Measurements from ENCODE around the gene ATG14.
"Not testable (repeated sequence)": the region's sequence is repeated elsewhere in the genome, so short reads cannot be mapped to it uniquely, and the experiment has no call there.

Gene ATG14

DNA sequence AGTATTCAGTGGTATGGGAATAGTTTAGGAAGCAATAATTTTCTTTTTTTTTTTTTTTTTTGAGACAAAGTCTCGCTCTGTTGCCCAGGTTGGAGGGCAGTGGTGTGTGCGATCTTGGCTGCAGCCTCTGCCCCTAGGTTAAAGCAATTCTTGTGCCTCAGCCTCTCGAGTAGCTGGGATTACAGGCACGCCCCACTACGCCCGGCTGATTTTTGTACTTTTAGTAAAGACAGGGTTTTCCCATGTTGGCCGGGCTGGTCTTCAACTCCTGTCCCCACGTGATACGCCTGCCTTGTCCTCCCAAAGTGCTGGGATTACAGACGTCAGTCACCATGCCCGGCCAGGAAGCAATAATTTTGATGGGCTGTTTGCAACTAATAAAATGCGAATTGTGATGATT, 62.1 kb downstream of the ATG14 start:
- no peak for DNase-seq (ENCODE audit: low spot score in 2 of 2)
- in situ Hi-C loops (cut with MboI; ENCODE audit: low sequenced_read_pairs) = no loop called here
- no peaks in the 10 kb centered on the region for H3K9me3 ChIP-seq
- no peaks in the 10 kb centered on the region for H3K27me3 ChIP-seq (ENCODE audit: low read depth)
- H3K4me1 ChIP-seq = no peaks in the 10 kb centered on the region
- H3K4me3 ChIP-seq = no peak overlapping the region
- H3K36me3 ChIP-seq (replicated peaks) = peaks cover 7% of the 10 kb centered on the region; the same call in 1 of the 2 replicates

DNA sequence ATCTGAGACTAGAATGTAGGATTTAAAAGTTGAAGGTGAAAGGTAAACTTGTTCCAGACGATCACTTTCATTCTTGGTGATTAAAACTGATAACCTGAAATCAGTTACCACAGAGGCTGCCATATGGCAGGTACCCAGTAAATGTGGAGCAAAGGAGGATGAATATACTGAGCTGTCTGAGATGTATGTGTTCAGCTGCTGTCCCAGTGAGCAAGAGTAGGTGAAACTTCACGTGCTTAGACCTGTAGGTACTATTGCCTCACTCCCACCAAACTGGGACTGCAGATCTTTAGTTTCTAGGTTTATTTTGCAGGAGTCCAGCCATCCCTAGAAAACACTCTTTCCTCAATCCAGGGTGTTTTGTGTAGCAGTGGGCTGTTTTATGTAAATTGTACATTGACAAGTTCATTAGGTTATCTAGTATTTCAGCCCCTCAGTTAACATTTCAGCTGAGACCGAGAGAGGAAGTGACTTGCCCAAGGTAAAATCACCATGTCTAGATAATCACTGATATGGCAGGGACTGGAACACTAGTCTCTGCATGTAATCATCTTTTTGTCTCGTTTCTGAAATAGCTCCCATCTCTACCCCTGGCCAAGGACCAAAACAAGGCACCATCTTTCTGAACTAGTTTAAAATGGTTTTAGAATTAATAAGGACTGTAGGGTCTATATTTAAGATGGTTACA, 62.7 kb downstream of the ATG14 start:
- no peak overlapping the region for H3K4me3 ChIP-seq
- peaks cover 7% of the 10 kb centered on the region; the same call in 1 of the 2 replicates for H3K36me3 ChIP-seq (replicated peaks)
- H3K9me3 ChIP-seq = no peaks in the 10 kb centered on the region
- in situ Hi-C loops (cut with MboI; ENCODE audit: low sequenced_read_pairs) = no loop called here
- H3K27me3 ChIP-seq (ENCODE audit: low read depth) = no peaks in the 10 kb centered on the region
- H3K4me1 ChIP-seq = no peaks in the 10 kb centered on the region
- no peak for DNase-seq (ENCODE audit: low spot score in 2 of 2)

DNA sequence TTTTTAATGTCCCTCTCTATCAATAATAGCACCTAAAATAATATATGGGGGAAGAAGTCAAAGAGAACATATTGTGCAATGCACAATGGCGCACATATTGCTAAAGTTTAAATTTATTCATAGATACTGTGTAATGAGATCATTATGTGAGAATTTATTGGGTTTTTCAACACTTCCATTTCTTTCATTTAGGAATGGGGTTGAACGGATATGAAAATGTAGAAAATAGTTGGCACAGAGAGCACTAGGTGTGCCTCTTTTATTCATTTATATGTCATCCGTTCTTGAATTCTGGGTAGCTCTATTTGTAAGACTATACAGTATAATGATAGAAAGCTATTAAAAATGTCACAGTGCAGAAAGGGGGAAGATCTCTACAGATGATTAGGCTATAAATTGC, 63.9 kb downstream of the ATG14 start:
- in situ Hi-C loops (cut with MboI; ENCODE audit: low sequenced_read_pairs) = no loop called here
- no peak for DNase-seq (ENCODE audit: low spot score in 2 of 2)
- Histone ChIP-seq H3K9me3 (no peaks in the 10 kb centered on the region), H3K4me3 (no peak overlapping the region), H3K36me3 (replicated peaks) (peaks cover 7% of the 10 kb centered on the region; the same call in 1 of the 2 replicates), H3K27me3 (ENCODE audit: low read depth) (no peaks in the 10 kb centered on the region), H3K4me1 (peaks cover 2% of the 10 kb centered on the region; the same call in 1 of the 2 replicates)

DNA sequence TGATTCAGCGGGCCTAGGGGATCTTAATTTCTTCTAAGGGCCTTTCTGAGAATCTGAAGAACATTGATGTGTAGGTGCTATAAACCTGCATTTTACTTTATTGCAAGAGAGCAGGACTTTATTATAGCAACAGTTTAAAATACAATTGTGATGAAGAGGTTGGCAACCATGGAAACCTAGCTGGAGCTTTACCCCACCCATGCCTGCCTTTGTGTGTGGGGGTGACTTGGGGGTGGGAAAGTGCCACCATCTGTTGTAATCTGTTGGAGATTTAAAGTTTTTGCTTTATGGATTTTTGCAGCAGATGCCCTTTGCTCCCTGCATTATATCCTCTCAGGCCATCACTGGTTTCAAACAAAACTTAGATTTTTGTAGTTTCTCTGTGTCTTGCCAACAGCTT, 64.6 kb downstream of the ATG14 start:
- no peak for DNase-seq (ENCODE audit: low spot score in 2 of 2)
- H3K9me3 ChIP-seq = no peaks in the 10 kb centered on the region
- in situ Hi-C loops (cut with MboI; ENCODE audit: low sequenced_read_pairs) = no loop called here
- peaks cover 3% of the 10 kb centered on the region; the same call in 1 of the 2 replicates for H3K4me1 ChIP-seq
- peaks cover 7% of the 10 kb centered on the region; the same call in 1 of the 2 replicates for H3K36me3 ChIP-seq (replicated peaks)
- H3K27me3 ChIP-seq (ENCODE audit: low read depth) = no peaks in the 10 kb centered on the region
- H3K4me3 ChIP-seq = no peak overlapping the region

DNA sequence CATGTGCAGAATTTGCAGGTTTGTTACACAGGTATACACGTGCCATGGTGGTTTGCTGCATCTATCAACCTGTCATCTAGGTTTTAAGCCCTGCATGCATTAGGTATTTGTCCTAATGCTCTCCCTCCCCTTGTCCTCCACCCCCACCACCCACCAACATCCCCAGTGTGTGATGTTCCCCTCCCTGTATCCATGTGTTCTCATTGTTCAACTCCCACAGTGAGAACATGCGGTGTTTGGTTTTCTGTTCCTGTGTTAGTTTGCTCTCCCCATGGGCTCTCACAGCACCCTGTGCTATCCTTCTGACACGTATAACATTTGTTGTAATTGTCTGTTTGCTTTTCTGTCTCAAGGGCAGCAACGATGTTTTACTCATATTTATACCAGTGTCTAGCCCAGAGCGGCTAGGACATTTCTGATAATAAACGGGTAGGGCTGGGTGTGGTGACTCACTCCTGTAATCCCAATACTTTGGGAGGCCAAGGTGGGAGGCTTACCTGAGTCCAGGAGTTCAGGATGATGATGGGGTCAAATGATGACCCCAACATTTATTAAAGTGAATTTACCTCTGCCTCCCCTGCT, 67.0 kb downstream of the ATG14 start:
- DNase-seq (ENCODE audit: low spot score in 2 of 2); H3K9me3 ChIP-seq; in situ Hi-C loops (cut with MboI; ENCODE audit: low sequenced_read_pairs); H3K4me3 ChIP-seq; H3K36me3 ChIP-seq (replicated peaks); H3K4me1 ChIP-seq; H3K27me3 ChIP-seq (ENCODE audit: low read depth): not testable (repeated sequence)

DNA sequence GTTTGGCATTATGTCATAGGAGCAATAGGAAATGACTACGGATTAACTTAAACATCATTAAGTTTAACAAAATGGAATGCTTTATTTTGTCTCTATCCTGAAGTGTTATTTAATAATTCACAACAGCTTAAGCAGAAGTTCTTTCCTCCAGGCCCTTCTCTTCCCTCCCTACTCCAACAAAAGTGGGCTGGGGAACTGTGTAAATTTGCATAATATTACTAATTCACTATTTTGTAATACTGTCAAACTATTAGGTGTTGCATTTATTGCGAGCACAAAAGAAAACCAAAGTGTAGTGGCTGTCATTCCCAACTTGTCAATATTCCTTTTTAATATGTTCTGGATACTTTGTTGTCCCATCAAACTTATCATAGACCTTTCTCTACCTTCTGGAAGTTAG, 69.8 kb downstream of the ATG14 start:
- in situ Hi-C loops (cut with MboI; ENCODE audit: low sequenced_read_pairs) = no loop called here

DNA sequence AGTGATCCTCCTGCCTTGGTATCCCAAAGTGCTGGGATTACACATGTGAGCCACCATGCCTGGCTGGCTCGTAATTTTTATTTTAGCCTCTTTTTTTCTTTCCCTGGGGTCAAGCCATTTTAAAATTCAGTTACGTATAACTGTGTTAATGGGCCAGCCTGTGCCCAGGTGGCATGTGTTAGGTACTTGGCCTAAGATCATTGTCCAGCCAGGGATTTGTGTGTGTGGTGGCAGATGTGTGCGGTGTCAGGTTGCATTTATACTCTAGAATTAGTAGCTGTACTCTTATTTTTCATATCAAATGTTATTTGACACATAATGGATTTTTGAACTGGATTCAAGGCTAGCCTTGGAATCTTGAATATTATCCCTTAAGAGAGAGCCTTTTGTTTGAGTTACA, 71.1 kb downstream of the ATG14 start:
- no peaks in the 10 kb centered on the region for H3K9me3 ChIP-seq
- no peak for DNase-seq (ENCODE audit: low spot score in 2 of 2)
- H3K4me3 ChIP-seq = no peak overlapping the region
- no peaks in the 10 kb centered on the region for H3K36me3 ChIP-seq (replicated peaks)
- in situ Hi-C loops (cut with MboI; ENCODE audit: low sequenced_read_pairs) = no loop called here
- peaks cover 8% of the 10 kb centered on the region for H3K4me1 ChIP-seq
- no peaks in the 10 kb centered on the region for H3K27me3 ChIP-seq (ENCODE audit: low read depth)

More for the DNA sequence above, 69.8 kb downstream of the ATG14 start:
- no peak for DNase-seq (ENCODE audit: low spot score in 2 of 2)
- H3K4me3 ChIP-seq = no peak overlapping the region
- H3K9me3 ChIP-seq = no peaks in the 10 kb centered on the region
- H3K36me3 ChIP-seq (replicated peaks) = no peaks in the 10 kb centered on the region
- H3K27me3 ChIP-seq (ENCODE audit: low read depth) = no peaks in the 10 kb centered on the region
- peaks cover 8% of the 10 kb centered on the region for H3K4me1 ChIP-seq

DNA sequence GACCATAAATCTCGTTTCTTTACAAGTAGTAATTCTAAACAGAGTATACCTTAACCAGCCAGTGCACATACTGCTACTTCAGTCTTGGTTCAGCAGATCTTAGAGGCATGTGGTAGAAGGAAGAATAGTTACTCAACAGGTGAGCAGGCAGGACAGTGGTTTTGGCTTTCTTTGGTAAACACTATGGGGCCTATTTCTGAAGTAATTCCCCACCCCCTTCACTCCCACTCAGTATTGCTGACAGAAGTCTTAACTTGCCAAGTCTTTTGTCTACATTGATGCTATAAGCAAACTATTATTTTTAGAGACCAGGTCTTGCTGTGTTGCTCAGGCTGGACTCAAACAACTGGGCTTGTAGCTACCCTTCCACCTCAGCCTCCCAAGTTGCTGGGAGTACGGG, 71.9 kb downstream of the ATG14 start:
- H3K9me3 ChIP-seq = no peaks in the 10 kb centered on the region
- no peak overlapping the region for H3K4me3 ChIP-seq
- no peaks in the 10 kb centered on the region for H3K27me3 ChIP-seq (ENCODE audit: low read depth)
- H3K36me3 ChIP-seq (replicated peaks) = no peaks in the 10 kb centered on the region
- no peak for DNase-seq (ENCODE audit: low spot score in 2 of 2)
- peaks cover 8% of the 10 kb centered on the region for H3K4me1 ChIP-seq
- in situ Hi-C loops (cut with MboI; ENCODE audit: low sequenced_read_pairs) = no loop called here

DNA sequence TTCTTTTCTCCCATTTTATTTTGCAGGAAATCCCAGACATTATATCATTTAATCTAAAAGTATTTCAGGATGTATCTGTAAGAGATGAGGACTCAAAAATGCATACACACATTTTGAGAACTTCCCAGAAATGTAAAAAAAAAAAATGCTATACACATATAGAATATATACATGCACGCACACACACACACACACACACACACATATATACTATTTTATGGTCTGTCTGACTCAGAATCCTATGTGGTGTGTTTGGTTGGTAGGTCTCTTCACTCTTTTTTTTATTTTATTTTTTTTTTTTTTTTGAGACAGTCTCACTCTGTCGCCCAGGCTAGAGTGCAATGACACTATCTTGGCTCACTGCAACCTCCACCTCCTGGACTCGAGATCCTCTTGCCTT, 74.9 kb downstream of the ATG14 start:
- Histone ChIP-seq H3K4me1 (peaks cover 5% of the 10 kb centered on the region), H3K9me3 (no peaks in the 10 kb centered on the region), H3K4me3 (no peak overlapping the region), H3K27me3 (ENCODE audit: low read depth) (no peaks in the 10 kb centered on the region), H3K36me3 (replicated peaks) (no peaks in the 10 kb centered on the region)
- DNase-seq (ENCODE audit: low spot score in 2 of 2) = no peak
- in situ Hi-C loops (cut with MboI; ENCODE audit: low sequenced_read_pairs) = no loop called here

DNA sequence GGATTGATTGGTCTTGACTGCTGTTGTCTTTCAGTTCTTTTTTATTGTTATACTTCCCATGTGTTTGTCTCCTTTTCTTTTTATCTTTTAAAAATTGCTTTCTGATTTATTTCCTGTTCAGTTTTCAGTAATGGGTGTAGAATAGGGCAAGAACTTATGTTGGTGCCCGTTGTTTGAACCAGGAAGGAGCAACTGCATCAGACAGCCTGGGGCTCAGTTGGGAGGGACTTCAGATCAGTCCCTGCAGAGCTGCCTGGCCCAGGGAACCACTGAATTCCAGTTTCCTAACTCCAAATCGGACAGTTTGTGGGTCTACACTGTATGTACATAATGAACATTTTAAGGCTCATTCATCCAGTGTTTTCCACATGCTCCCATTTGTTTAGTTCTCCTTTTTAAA, 75.5 kb downstream of the ATG14 start:
- Histone ChIP-seq H3K4me3 (no peak overlapping the region), H3K36me3 (replicated peaks) (no peaks in the 10 kb centered on the region), H3K4me1 (peaks cover 5% of the 10 kb centered on the region), H3K9me3 (no peaks in the 10 kb centered on the region), H3K27me3 (ENCODE audit: low read depth) (no peaks in the 10 kb centered on the region)
- DNase-seq (ENCODE audit: low spot score in 2 of 2) = no peak
- in situ Hi-C loops (cut with MboI; ENCODE audit: low sequenced_read_pairs) = no loop called here

DNA sequence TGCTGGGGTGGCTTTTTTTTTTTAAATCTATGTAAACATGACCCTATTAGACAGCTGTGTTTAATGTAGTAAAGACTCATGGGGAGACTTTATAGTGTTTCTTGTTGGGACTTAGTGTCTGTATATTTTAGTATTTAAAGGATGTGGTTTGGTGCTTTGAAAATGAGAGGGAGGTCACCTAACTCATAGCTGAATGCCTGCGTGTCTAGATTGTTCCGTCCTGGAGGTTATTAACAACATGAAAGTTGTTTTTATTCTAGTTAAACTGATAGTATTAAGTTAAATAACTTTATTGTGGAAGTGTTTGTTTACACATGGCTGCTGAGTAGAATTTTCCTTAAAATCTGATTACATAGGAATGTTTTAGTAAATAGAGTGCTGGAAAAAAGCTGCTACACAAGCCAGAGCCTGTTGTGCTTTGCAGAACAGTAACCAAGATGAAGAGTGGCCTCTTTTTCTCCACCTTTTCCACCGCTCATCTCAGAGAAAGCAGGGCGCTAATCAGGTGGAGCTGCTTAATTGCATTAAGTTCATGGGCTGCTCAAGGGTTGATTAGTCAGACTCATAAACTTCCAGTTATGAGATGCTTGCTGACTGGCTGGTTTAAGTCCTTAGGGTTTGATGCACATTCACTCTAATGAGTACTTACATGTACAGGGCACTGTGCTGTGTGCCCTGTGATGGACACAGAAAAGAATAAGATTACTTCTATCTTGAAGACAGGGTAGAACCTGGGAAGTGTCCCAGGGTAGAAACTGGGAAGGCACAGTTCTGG, 77.7 kb downstream of the ATG14 start:
- no peaks in the 10 kb centered on the region for H3K36me3 ChIP-seq (replicated peaks)
- no peak overlapping the region for H3K4me3 ChIP-seq
- no peaks in the 10 kb centered on the region for H3K9me3 ChIP-seq
- in situ Hi-C loops (cut with MboI; ENCODE audit: low sequenced_read_pairs) = no loop called here
- no peak for DNase-seq (ENCODE audit: low spot score in 2 of 2)
- peaks cover 5% of the 10 kb centered on the region for H3K4me1 ChIP-seq
- H3K27me3 ChIP-seq (ENCODE audit: low read depth) = no peaks in the 10 kb centered on the region

DNA sequence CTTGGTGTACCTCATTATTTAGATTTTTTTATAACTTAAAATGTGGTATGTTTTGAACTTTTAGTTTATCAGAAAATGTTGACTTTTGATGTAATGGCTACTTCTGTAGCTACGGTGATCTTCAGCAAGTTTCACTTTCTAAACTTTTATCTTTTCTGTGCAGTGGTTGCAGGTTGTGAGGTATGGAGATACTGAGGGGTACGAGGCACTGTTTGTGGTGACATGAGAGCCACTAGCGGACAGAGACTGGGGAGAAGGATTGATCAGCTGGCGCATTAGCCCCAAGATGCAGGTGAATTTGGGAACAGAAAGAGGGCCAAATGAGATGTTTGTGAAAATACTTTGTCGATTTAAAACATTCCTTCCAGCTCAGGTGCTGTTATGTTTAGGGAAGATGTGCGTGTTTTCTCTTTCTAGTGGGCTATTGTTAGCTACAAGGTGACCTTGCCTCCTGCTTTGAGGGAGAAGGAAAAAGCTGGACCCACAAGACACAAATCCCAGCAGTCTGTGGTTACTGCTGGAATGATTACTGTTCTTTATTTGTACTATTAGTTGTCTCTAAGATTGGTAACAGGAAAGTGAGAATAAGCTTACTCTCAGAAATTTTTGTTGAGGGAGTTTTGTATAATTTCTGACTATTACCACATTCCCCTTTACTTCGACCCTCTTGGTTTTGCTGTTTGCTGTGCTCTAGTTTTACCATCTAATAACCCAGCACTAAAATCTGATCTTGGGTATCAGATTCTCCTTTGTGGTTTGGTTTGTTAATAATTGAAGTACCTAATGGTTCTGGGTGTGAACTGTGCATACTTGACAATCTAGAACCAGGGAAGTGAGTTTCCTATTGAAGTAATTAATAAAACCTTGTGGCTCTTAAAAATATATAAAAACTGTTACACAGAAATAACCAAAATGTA, 78.7 kb downstream of the ATG14 start:
- H3K4me1 ChIP-seq = peaks cover 5% of the 10 kb centered on the region
- no peaks in the 10 kb centered on the region for H3K9me3 ChIP-seq
- no peak overlapping the region for H3K4me3 ChIP-seq
- no peaks in the 10 kb centered on the region for H3K27me3 ChIP-seq (ENCODE audit: low read depth)
- H3K36me3 ChIP-seq (replicated peaks) = no peaks in the 10 kb centered on the region
- in situ Hi-C loops (cut with MboI; ENCODE audit: low sequenced_read_pairs) = no loop called here
- DNase-seq (ENCODE audit: low spot score in 2 of 2) = no peak

DNA sequence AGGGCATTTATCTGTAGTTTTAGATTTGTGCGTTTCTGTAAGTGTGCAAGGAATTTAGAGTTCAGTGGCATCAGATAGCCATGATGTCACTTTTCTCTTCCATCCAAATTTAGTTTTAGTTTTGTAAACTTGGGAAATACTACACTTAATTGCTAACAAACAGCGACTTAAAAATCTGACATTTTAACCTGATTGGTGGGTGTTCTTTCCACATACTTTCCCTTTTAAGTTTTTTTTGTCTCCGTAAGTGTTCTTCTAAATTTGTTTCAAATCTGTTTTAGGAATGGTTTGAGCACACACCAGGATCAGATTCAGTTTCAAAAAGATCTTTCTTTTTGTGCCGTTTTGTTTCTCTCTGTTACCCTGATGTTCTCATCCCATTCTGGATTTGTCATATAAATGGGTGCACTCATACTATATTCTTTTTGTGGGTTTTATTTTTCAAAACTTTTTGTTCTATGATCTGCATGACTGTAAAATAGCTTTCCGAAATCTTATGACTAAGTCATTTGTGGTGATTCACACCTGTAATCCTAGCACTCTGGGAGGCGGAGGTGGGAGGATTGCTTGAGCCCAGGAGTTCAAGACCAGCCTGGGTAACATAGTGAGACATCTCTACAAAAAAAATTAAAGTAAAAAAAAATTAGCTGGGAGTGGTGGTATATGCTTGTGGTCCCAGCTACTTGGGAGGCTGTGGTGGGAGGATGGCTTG, 81.5 kb downstream of the ATG14 start:
- Histone ChIP-seq H3K36me3 (replicated peaks) (0 out of 2 replicates have a peak, but pooled peaks cover under 1% of the 10 kb centered on the region), H3K4me3 (no peak overlapping the region), H3K9me3 (no peaks in the 10 kb centered on the region), H3K4me1 (peaks cover 3% of the 10 kb centered on the region), H3K27me3 (ENCODE audit: low read depth) (no peaks in the 10 kb centered on the region)
- in situ Hi-C loops (cut with MboI; ENCODE audit: low sequenced_read_pairs) = no loop called here
- no peak for DNase-seq (ENCODE audit: low spot score in 2 of 2)
